GM21825 (cell line): ENCODE measurements around the gene SNAP25.

Experiments
- ATAC-seq: cut with Tn5 transposase; IDR thresholded peaks from one replicate; pipeline ENCODE4 v1.9.1; 2021; ENCODE audit warnings: mild to moderate bottlenecking, moderate library complexity; ENCODE audit not compliant: unreplicated experiment

Gene SNAP25

DNA sequence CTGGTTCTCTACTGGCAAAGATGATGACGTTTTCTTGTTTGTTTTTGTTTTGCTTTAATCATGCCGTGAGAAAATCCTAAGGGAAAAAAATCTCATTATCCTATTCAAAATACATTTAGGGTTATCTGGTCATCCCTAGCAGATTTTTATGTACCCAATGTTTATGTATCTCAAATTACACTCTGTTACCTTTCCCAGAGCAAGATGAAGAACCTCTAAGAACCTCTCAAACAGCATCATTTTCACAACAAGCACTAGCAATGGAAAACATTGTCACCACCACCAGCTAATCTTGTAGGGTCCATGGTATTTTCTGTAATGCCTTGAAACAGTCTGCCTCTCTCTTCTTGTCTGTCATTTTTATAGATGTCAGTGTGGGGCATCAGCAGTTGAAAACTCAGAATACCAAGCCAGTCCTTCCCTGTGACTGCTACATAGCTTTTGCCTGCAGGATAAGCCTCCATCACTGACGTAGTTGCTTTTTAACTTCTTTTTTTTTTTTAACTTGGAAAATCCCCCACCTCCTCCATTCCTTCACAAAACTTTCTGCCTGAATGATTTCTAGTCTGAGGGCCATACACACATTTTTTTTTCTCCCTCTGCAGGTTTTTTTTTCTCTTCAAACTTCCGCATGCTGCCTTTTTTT, 2.4 kb upstream of the SNAP25 start:
- ATAC-seq, result no peak

DNA sequence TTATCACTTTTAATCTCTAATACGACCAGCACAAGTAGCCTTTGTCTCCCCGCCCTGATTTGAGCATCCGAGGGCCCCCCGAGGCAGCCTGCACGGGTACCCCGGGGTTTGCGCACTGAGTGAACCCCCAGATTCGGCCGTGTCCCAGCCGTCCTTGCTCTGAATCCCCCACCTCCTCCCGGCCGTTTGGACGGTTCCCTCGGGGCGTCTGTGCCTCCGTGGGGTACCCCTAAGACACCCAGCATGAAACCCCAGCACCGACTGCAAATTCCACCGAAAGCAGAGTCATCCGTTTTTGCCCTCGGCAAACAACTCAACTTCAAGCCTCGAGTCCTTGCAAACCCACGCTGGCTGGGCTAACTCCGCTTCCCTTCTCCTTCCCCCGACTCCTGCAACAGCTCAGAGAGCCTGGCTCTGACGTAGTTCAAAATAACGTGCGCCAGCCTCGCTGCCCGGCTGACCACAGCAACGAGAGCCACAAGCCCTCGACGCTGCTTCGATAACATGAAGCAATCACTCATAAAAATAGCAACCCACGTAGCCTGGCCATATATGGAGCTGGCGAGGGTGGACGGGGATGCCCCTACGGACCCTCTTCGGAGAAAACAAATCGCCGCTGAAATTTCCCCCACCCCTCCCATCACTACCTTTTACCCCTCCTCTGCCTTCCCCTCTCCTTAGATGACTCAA, 764 bp upstream of the SNAP25 start:
- no peak for ATAC-seq

DNA sequence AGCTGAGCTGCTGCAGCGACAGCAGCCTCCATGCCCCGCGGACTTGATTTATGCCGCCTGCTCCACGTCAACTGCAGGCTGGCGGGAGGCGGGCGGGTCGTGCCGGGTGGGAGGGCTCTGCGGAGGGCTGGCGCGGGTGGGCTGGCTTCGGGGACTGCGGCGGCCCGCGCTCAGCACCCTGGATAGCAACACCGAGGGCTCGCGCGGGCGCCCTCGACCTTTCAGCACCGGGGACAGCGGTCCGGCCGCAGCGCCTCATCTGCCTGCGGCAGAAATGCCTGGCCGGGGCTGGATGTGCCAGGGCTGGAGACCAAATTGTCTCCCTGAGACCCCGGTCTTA, 792 bp downstream of the SNAP25 start:
- ATAC-seq, result peak; percentile 65

DNA sequence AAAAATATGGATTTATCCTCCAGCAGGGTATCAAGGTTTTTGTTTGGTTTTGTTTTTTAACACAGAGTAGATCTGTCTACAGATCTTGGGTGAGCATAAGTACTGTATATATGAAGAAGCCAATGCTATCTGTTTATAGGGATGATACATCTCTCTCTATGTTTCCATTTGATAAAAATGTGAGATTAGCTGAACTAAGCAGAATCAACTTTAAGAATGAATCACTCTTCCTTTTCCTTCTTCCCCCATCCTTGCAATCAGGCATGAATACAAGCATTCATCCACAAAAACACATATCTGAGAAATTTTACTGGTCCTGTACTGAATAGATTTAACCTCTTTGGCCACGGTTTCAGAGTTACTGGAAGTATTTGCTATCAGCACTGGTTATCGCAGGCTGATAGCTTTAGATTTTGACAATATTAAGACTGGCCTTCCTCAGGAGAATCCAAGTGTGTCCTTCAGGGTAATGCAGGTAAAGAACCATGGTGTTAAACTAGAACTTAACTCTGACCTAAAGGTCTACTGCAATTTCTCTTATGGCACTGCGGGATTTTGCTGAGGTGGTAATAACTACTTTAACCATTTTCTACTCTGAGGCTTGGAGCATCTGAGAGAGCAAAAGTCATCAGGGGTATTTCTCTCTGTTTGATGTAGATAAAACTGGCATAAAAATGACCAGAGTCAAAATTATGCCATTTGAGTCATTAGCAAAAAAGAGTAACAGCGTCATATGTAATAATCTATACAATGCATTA, 1.5 kb downstream of the SNAP25 start:
- no peak for ATAC-seq

DNA sequence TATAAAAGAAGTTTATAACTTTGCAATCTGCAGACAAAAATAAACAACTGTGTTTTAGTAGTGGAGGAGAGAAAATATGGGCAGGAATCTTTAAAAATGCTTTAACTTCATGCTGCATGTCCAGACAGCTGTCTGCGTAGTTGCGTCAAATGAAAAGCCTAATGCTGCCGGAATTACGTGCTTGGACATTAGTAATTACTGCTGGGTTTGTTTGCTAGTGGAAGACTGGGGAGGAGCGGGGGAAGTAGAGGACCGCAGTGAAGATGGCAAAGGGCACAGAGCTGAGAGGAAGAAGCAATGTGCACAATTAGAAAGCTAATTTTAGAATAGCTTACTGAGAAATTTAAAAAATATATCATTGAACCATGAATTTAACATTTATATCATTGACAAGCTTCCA, 2.4 kb downstream of the SNAP25 start:
- ATAC-seq, result no peak

DNA sequence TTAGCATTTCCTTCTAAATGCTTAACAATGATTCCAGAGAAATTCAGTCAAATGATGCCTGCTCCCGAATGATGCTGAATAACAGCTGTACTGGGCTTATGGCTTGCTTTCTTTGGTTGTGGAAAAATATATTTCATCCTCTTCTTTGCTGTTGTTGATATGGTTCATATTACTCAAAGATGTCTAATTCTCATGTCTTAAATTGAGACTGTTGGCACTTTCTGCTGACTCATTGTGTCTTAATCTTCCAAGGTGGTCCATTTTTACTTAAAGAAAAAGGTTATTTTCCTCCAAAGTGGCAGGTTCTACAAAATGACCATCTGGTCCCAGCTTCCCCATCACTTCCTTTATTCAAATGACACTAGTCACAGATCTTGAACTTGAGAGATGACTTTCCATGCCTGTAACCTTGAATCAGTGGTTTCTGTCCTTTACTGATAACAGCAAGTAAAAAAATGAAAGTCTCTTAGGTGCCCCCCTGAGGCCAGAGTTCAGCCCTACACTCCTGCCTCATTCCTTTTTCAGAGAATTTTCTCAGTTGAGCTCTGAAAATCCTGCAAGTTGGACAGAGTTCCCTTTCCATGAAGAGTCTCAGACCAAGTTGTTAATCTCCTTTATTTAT, 6.9 kb downstream of the SNAP25 start:
- no peak for ATAC-seq

DNA sequence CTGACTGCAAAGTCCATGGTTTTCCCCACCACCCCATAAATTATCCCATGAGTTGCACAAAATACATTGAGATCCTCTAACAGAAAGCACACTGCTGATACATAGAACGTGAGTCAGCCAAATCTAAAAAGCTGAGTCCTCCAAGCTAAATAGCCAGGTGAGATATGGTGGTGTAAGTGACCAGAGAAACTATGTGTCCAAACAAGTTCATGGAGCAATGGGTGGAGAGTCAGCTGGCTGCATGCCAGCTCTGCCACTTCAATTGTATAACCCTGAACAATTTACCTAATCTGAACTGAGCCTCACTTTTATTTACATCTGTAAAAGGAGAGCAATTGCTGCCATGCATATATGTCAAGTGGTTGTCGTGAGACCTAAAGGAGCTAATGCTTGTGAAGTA, 9.7 kb downstream of the SNAP25 start:
- no peak for ATAC-seq

DNA sequence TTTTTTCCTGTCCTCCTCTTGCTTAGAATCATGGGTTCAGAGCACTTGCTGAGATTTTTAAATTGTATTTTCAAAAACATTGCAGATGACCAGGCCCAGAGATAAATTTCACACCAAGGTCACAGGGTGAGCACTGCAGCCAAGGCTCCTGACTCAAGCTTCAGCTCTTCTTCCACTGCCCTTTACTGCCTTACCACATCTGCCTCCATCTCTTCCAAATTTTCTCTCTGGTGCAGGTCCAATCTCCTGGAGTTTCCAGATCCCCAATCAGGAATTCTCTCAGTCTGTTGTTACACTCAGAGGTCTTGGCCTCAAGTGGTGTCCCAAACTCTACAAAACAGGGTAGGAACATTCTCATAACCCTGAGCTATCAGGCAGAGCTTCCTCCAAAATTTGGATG, 12.7 kb downstream of the SNAP25 start:
- ATAC-seq, result no peak

DNA sequence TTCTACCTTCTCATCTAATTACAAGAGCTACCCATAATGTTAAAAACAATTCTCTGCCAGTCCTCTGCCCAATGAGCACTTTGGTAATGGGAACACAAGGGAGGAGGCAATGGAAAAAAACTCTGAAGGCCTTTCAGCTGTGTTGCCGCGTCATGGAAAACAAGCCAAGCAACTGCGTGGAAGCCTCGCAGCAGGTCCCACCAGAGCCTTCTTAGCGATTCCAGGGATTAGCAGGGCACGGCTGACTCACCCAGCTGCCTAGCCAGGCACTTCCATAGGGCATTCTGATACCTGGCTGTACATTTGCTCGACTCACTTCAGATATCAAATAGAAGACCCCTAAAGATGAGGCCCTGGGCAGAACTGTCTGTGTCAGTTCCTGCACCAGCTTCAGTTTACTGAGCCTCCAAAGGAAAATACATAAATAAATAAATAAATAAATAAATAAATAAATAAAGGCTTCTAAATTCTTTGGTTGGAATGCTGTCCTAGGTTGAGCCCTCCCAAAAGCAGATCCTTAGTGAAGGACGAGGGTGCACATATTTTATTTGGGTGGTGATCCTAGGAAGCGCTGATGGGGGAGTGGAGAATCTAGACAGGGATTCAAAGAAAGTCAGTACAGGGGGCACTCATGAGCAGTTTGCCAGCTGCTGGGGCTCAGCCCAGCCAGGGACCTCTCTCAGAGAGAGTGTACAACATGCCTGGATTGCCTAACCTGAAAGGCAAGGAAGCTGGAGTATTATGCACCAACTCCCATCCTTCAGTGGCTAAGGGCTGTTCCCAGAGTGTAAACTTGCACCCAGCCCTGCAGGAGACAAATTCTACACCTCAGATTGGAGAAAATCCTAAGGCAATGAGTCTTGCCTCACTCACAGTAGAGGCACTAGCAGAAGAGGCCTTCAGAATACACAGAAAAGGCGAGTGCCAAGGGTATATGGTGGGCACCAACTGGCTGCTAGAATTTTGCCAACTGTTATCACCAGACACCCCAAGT, 18.2 kb downstream of the SNAP25 start:
- ATAC-seq, result no peak

DNA sequence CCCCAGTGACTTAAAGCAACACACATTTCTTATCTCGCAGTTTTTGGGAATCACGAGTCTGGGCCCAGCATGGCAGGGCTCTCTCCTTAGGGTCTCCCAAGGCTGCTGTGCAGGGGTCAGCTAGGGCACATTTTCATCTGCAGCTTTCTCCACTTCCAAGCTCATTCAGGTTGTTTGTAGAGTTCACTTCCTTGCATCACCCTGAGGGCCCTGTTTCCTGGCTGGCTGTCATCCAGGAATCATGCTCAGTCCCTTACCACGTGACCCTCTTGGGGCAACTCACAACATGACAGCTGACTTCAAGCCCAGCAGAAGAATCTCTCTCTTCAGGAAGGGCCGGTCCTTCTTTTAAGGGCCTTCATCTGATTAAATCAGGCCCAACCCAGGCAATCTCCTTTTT, 21.3 kb downstream of the SNAP25 start:
- no peak for ATAC-seq

DNA sequence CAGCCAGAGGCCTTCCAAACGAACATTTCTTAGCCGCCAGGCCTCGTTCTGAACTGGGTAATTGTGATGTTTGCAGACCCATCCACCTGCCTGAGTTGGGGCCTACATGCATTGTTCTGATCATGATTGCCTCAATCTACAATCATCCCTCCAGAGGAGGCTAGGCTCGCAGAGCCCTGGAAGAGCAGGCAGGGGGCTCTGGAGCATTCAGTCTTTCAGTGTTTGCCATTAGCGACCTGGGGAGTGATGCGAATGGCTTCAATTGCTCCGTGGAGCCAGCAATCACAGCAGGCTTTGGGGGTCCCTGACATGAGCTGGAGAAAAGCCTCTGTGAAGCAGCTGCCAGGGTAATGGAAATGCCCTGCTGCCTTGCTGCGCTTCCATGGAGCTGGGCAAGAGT, 22.0 kb downstream of the SNAP25 start:
- ATAC-seq, result no peak

DNA sequence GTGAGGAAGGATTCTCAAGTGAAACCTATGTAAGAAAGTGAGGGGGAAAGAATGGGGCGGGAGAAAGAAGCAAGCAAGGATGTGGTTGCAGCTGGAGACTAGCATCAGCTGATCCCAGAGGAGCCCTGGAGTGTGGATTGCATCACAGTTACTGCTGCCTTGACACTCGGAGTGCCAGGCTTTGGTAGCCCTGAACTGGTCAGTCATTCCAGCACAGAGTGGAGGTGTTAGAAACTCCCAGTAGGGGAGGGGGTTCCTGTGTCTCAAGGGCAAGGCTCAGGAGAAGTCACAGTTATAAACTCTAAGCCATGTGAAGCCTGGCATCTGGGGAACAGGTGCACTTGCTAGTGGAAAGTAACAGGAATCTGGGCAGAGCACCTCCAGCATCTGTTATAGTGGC, 23.5 kb downstream of the SNAP25 start:
- no peak for ATAC-seq

DNA sequence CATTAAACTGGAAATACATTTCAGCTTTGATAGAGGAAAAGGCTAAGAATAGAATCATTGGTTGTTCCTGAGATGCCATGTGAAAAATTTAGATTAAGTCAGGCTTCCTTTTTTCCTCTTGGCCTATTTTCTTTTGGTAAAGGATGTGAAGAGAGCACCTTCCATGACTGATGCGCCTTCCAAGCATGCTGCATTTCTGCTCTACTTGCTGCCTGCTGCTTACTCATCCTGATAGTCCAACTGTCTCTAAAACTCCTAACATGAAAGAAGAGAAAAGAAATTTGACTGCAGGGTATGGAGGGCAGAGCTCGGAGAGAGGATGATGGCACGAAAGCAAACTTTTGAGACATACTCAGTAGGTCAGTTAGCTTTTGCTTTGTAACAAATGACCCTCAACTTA, 28.8 kb downstream of the SNAP25 start:
- ATAC-seq, result no peak

DNA sequence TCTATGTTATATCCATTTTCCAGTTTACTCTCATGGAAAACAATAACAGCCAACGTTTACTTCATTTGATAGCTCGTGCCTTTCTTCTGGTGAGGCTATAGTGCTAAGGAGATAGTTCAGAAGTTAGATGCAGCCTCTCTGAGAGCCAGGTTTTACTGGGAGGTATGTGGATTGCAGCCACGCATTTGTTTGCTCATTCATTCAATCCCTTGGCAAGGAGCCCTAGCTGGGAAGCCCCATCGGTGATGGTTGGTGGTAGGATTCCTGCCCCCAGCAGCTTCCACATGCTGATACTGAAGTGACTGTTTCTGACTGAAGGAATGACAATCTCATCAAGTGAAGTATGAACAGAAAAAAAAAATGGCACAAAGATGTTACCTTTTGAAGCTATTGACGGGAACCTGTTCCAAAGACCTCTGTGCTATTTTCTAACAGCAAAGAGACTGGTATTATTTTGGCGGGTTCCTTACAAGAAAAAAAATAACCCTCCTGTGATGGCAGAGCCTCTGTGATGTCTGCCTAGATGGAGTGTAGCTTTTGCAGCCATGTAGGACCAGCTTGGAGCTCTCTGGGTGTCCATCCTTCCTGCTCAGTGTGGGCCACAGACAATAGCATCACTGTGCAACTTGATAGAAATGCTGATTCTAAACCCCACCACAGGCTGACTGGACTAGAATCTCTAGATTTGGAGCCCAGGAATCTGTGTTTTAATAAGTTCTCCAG, 30.6 kb downstream of the SNAP25 start:
- no peak for ATAC-seq

DNA sequence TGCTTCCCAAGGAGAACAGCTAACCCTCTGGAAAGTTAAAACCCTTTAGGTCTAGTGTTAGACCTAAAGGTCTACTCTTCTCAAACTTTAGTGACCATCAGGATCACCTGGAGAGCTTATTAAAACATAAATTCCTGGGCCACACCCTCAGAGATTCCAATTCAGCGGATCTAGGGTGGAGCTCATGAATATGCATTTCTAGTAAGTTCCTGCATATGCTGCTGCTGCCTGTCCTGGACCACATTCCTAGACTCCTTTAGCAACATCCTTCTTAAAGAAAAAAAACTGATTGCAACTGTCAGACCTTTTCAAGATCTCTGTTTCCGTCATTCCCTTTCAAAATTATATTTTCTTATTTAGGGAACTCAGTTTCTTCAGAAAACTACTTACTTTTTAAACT, 31.2 kb downstream of the SNAP25 start:
- ATAC-seq, result no peak

DNA sequence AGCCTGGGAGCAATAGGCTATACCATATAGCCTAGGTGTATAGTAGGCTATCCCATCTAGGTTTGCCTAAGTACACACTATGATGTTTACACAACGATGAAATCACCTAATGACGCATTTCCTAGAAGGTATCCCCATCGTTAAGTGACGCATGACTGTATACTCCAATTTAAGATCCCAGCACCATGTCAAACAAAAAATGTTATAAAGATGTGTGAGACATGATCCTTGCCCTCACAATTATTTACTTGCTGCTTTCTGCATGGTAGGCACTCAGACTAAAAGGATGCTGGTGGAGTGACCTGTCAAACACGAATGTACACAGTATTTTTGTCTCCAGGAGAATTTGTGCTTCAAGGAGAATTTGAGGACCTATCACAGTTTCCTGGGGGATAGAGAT, 32.3 kb downstream of the SNAP25 start:
- ATAC-seq, result no peak

DNA sequence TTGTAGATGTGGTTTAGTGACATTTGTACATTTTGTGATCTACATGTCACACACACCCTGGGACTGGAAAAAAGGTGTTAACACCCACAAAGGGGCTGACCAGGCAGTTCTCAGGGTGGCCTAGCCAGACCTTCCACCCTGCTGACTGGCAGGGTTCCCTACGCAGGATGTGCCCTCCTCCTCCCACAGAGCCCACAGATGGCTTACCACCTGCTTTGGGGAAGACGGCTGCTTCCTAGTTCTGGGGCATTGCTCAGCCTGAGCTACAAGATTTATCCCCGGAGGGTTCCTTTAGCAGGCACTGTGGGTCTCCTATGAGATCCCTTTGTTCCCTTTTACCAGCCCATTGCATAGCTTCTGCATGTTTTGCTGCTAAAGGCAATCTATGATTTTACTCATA, 35.1 kb downstream of the SNAP25 start:
- no peak for ATAC-seq

DNA sequence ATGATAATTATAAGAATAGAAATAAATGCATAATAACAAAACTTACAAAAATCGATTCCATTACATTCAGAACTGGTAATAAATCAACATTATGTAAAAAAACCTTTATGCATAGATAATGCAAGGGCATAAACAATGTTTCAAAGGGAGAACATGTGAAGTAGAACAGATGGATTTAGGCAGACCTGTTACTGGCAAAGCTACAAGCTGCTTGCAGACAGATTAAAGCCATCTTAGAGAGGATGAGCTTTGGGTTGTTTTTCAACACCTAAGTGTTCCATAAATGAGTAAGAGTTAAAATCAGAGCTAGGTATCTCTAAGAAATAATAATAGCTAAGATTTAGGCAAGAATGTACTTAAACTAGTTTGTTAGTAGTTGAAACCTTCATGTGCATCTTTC, 37.2 kb downstream of the SNAP25 start:
- no peak for ATAC-seq

DNA sequence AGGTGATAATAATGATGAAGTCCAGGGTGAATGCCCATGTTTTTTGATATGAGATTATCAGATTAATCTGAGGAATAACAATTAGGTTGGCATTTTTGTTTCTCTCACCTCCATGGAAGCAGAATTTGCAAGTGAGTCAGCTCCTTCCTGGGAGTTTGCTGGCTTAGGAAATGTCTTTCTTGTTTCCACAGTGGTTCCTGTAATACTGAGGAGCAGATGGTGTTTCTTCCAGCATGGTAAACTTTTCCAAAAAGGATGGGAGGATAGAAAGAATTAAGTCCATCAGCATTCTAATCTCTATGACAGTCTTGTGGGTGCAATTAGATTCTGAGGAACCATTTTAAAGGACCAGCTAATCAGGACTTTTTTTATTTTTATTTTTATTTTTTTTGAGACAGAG, 40.5 kb downstream of the SNAP25 start:
- no peak for ATAC-seq

DNA sequence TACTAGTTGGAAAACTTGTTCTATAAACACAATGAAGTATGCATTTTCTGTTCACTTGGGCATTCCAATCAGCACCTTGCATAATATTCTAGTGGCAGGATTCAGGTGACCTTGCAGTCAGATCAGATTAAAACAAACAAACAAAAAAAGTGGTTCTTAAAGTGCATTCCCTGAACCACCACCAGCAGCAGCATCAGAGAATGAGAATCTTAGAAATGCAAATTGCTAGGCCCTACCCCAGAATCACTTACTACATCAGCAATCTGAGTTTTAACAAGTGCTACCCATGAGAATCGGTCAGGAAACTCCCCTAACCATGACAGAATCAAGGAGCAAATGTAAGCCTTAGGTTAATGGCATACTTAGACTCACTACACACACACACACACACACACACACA, 41.7 kb downstream of the SNAP25 start:
- no peak for ATAC-seq
